ENCODE results near the gene STAMBPL1.

Gene STAMBPL1

GRCh38 chr10:88896372-88896993 lies 16.4 kb downstream of the STAMBPL1 start:
- DNase-seq, result no peak

DNA sequence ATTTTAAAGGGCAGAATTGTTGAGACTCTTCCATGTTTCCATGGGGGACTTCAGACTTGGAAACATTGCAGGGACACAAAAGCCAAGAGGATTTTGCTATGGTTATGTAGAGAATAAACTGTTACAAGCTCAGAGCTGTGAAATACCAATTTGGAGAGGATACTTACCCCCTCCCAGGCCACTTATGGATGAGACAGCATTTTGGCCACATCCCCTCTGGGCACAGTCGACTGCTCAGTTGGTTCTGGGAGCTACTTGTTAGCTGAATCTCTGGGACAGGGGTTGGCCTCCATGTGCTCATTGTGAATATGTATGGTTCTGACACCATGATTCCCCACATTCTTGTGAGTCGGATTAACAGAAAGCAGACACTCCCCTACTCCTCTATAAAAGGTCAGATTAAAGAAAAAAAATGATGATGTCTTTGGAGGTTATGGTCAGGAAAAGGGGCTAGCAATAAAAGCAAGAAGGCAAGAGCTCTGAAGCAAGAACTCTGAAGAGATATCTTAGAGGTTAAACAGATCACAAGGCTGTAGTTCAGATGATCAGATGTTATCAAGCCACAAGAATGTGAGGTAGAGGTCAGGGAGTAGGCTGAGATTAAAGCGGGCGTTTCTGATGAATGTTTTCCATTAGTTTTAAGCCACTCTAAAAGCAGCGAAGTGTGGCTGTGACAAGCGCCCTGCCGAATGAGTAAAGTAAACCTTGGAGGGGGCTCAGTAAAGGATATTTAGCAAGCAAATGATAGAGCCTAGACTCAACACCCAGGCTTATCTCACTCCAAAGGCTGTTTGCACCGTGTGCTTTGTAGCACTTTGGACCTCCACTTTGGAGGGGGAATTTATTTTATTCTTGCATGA lies 17.2 kb downstream of the STAMBPL1 start:
- DNase-seq, result no peak

DNA sequence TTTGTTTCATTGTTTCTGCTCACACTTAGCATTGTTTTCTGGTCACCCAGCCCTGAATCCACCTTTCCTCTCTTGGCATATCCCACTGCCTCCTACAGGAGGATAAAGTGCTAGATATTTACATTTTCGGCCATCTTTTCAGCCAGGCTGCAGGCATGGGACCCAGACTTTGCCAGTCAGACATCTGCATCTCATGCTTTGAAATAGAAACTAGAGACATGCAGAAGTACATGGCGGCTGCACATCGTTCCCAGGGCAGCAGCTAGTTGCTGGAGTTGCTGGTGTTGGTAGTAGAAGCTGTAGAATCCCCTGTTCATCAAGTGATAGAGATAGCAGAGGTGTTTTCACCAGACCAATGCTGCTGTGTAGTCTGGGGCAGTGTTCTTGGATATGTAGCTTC lies 18.7 kb downstream of the STAMBPL1 start:
- no peak for DNase-seq

- DNase-seq, result no peak
These were observed 19.8 kb downstream of the STAMBPL1 start for GRCh38 chr10:88899886-88900285.

- DNase-seq, result no peak
These were observed 21.4 kb downstream of the STAMBPL1 start for GRCh38 chr10:88901206-88901983.

GRCh38 chr10:88901984-88902789 lies 22.1 kb downstream of the STAMBPL1 start:
- DNase-seq, result no peak

- no peak for DNase-seq
These were observed 23.7 kb downstream of the STAMBPL1 start for GRCh38 chr10:88903715-88904114.

GRCh38 chr10:88906921-88907320 lies 26.9 kb downstream of the STAMBPL1 start:
- no peak for DNase-seq

- DNase-seq, result no peak
These were observed 28.1 kb downstream of the STAMBPL1 start for GRCh38 chr10:88908194-88908593.

GRCh38 chr10:88911116-88911515 lies 31.1 kb downstream of the STAMBPL1 start:
- no peak for DNase-seq

DNA sequence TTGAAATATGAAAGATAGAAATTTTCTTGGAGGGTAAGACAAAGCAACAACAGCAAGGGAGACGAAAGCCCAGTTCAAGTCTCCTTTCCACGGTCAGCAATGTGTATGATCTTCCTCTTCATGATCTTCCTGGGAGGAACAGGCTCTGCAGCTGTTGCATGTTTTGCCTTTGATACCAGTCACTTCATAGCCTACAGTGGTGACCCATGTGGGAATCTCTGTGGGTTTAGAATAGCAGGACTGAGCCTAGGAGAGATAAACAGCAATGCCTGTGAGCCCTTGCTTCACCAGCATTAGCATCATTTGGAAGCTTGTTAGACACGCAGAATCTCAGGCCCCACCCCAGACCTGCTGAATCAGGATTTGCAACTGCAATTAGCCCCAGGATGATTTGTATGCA lies 31.8 kb downstream of the STAMBPL1 start:
- no peak for DNase-seq

DNA sequence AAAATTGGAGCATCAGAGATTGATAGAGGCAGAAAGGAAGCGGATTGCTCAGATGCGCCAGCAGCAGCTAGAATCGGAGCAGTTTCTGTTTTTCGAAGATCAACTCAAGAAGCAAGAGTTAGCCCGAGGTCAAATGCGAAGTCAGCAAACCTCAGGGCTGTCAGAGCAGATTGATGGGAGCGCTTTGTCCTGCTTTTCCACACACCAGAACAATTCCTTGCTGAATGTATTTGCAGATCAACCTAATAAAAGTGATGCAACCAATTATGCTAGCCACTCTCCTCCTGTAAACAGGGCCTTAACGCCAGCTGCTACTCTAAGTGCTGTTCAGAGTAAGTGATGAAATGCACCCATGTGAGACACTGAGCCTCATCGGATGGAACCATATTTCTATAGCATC lies 33.1 kb downstream of the STAMBPL1 start:
- DNase-seq, result no peak

DNA sequence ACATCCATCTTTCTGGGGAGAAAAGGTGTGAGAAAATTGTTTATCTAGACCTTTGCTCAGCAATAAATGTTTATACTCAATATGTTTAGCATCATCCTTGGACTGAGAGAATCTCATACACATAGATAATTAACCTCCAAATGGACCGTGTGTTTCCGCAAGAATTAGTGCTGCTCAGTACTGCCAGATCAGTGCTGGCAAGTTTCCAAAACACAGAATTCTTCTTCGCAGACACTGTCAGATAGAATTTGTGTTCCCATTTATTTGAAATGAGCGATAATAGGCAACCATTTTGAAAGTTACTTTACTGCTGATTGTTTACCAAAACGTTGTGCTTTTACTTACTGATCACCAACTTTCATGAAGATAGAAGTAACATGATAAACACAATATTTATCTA lies 33.7 kb downstream of the STAMBPL1 start:
- no peak for DNase-seq

GRCh38 chr10:88915781-88916180 lies 35.7 kb downstream of the STAMBPL1 start:
- DNase-seq, result no peak

GRCh38 chr10:88916231-88916630 lies 36.2 kb downstream of the STAMBPL1 start:
- DNase-seq, result no peak

- DNase-seq, result no peak
These were observed 36.9 kb downstream of the STAMBPL1 start for GRCh38 chr10:88916986-88917385.

DNA sequence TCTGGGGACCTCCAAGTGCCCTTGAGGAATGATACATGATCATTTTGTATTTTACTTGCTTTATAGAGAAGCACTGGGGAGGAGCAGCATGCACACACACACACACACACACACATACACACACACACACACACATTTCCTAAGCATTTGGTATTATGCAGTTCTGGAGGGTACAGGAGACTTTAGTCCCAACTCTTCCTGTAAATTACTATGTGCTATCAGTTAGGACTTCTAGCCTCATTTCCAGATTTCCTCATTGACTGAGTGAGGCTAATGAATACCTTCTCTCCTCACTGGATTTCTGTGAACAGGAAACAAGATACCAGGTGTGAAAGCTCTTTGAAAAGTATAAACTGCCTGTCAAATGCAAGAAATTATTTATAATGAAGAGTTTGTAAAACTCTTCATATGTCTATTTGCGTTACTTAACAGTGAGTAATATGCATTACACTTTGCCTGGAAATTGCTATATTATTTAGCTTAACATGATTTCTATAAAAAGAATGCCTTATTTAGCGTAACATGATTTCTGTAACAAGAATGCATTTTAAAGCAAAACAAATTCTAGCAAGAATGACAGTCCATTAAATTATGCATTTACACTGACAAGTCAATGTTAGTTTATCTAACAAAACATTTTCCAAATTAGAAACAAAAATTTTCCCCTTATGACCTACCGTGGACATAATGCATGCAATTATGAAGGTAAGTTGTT lies 38.3 kb downstream of the STAMBPL1 start:
- no peak for DNase-seq

DNA sequence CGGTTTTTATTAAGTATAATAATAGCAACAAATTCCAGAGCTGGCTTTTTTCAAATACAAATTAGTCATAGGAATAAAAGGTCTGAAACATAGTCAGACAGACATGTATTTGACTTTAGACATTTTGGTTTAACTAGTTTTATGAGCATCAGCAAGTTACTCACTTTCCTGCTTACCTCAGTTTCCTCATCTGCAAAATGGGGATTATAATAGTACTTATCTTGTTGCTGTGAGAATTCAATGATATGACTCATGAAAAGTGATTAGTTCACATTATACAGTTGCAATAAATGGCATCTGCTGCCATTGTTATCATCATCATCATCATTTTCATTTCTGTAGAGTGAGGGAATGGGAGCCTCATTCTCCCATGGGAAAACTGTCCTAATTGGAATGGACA lies 39.0 kb downstream of the STAMBPL1 start:
- no peak for DNase-seq

DNA sequence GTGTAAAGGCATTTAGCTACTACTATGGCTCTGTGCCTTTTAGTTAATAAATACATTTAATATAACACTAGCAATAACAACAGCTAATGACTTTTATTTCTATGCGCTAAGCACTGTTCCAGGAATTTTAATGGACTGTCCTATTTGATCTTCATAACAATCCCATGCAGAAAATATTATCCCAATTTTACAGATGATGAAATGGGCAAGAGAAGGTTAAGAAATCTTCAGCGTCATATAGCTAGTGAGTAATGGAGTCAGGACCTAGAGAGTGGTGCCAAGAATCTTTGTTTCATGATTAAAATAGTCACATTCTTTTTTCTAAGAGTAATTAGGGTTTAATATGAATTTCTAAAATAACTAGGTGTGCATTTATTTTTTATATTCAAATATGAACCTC lies 40.2 kb downstream of the STAMBPL1 start:
- DNase-seq, result no peak

DNA sequence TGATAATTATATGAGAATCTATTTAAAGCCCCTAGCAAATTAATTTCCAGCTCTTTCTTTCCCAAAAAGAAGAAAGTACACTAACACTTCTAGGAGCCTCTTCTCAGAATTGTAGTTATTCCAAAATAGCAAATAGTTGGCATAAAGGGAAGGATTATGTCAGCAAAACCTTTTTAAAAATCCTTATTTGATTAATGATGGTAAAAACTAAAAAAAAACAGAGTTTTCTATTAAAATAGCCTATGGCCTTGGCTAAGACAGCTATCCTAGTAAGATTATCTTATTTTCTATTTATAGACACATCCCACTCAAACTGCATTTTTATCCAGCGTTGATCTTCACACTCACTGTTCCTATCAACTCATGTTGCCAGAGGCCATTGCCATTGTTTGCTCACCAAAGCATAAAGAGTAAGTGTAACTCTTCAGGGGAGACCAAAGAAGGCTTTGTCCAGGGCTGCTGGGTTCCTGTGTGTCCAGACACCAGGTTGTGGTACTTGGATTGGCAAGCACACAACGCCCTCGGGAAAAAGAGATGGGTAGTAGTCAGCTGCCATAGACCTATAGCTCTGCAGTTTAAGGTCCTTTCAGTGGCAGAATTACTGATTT lies 41.0 kb downstream of the STAMBPL1 start:
- DNase-seq, result no peak

DNA sequence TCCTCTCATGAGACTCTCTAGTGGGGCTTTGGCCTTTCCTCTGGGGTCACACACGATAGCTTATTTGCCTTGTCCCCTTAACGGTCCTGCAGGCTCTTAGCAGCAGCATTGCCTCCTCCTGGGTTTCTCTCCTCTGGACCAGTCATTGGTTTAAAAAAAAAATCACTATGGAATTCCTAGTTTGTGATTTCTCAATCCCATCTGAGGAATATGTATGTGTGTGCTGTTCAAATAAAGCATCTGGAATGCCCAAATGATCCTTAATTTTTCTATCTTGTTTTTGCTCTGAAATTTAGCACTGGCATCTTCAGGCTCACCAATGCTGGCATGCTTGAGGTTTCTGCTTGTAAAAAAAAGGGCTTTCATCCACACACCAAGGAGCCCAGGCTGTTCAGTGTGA lies 42.0 kb downstream of the STAMBPL1 start:
- DNase-seq, result no peak

- DNase-seq, result no peak
These were observed 43.5 kb downstream of the STAMBPL1 start for GRCh38 chr10:88923520-88923919.
